NOMO-1 treated with dmso at 0.1 percent for 144 hours (cell line): ENCODE results near the gene CARD10.

Experiments used
- DNase-seq: peaks from one replicate; lab custom pipeline; 2025; ENCODE audit not compliant: unreplicated experiment; lab: John Stamatoyannopoulos, UW

The CARD10 gene

DNA sequence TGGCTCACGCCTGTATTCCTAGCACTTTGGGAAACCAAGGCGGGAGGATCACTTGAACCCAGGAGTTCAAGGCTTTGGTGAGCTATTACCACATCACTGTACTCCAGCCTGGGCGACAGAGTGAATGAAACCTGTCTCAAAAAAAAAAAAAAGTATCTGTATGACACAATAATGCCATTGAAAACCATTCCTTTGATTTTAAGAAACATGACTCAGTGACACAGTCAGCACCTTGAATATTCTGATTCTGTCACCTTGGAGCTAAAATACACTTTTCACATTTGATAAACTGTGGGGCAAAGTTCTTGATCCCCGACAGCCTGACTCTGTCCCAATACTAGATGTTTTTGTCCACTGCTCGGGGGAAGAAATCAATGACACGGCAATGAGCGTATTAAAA, 75.2 kb downstream of the CARD10 start:
- no peak for DNase-seq

DNA sequence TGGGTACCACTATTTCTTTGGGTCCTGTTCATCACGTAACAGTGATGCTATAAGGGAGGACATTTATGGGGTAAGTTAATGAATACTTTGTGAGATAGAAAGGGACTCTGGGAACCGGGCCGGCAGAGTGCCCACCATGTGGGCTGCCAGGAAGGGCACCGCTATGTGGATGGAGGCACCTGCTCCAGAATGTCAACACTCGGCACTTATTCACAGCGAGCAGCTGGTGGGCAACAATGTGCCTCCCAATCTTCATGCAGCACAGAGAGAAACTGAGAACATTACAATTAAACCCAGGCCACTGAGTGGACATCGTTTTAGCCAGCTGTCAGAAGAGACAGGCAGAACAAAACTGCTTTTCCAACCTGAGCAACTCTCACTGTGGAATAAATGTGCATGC, 76.1 kb downstream of the CARD10 start:
- no peak for DNase-seq

DNA sequence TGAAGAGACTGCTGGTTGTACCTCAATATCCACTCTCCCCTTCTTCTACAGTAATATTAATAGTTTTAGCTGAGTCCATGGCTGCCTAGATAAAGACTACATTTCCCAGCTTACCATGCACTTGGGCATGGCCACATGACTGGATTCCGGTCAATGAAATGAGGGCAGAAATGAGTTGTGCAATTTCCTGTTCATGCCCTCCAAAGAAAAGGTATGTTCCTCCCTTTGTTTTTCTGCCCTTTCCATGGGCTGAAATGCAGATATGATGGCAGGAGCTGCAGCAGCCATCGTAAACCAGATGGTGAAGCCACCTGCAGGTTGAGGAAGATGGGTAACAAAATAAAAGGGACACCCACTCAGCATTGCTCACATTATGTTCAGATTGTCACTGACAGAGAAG, 76.7 kb downstream of the CARD10 start:
- no peak for DNase-seq

DNA sequence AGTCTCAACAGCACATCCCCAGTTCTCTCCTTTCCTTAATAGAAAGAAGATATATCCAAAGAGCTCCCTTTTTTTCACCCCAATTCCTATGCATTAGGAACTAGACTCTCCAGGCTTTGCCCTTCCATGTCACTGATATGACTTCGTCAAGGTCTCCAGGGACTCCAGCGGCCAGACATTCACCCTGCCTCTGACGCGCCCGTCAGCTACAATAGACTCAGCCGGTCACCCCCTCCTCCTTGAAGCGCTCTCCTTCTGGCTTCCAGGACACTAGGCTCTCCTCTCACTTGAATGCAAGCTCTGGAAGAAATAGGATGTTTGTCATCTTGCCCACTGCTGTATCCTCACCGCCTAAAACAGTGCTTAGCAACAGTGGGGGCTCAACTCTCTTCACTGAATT, 77.1 kb downstream of the CARD10 start:
- DNase-seq: no peak

DNA sequence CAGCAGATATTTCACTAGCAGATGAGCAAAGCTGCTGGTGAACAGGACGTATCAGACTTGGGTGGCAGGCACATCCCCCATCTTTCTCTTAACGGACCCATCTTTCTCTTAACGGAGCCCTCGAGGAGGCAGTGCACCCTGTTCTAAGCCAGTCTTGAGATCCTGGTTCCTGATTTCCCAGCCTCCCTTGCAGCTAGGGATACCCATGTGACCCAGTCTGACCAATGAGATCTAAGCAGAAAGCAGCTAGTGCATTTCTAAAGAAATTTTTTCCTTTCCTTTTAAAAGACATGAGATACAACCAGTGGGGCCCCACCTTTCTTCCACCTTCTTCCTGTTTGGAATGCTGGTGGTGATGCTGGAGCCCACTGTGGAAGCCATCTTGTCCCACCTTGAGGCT, 78.3 kb downstream of the CARD10 start:
- no peak for DNase-seq
